Coronary artery (tissue), 2 donors: ENCODE data around the gene TDRD5.

Experiments
- DNase-seq: peaks from one replicate; pipeline ENCODE4 v3.0.0-alpha.2; 2017; ENCODE audit warnings: low spot score
- H3K27ac ChIP-seq, 2 donors: fragments of 200-600 bp; sonication (generic); one replicate each; pipeline ENCODE4 v1.5.1; 2016 to 2019
- H3K4me3 ChIP-seq: fragments of 200-600 bp; sonication (generic); 2 replicates; pipeline ENCODE4 v1.5.1; 2016; ENCODE audit warnings: mild to moderate bottlenecking, moderate library complexity
- CTCF ChIP-seq: fragments of 200-600 bp; sonication (generic); IDR thresholded peaks from one replicate; pipeline ENCODE4 v1.5.1; 2019; ENCODE audit warnings: antibody characterized with exemption

Gene TDRD5

GRCh38 chr1:179601093-179601492 is 9.5 kb downstream of the TDRD5 start:
- TF ChIP-seq CTCF: no peak
- Histone ChIP-seq H3K4me3 (no peak overlapping the region), H3K27ac (no peak overlapping the region)
- no peak for DNase-seq

GRCh38 chr1:179612361-179612760 is 20.7 kb downstream of the TDRD5 start:
- no peak overlapping the region for H3K4me3 ChIP-seq
- DNase-seq: no peak
- TF ChIP-seq CTCF: no peak
- no peak overlapping the region for H3K27ac ChIP-seq

GRCh38 chr1:179630719-179631118 is 39.1 kb downstream of the TDRD5 start:
- DNase-seq: no peak
- TF ChIP-seq CTCF: no peak
- H3K27ac ChIP-seq: no peak overlapping the region
- no peak overlapping the region for H3K4me3 ChIP-seq

DNA sequence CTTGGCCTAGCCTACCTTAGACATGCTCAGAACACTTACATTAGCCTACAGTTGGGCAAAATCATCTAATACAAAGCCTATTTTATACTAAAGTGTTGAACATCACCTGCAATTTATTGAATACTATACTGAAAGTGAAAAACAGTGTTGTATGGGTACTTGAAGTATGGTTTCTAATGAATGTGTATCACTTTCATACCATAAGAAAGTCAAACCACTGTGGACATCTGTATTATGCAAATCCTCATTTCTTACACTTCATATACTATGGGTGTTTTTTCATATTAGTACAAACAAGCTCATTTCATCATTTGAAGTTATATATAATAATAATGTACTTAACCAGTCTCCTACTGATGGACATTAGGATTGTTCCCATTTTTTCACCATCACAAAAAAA is 41.2 kb downstream of the TDRD5 start:
- no peak overlapping the region for H3K4me3 ChIP-seq
- no peak for TF ChIP-seq CTCF
- no peak overlapping the region for H3K27ac ChIP-seq
- no peak for DNase-seq

GRCh38 chr1:179637211-179637860 is 45.7 kb downstream of the TDRD5 start:
- Histone ChIP-seq H3K4me3 (no peak overlapping the region), H3K27ac (no peak overlapping the region)
- TF ChIP-seq CTCF: no peak
- DNase-seq: no peak

DNA sequence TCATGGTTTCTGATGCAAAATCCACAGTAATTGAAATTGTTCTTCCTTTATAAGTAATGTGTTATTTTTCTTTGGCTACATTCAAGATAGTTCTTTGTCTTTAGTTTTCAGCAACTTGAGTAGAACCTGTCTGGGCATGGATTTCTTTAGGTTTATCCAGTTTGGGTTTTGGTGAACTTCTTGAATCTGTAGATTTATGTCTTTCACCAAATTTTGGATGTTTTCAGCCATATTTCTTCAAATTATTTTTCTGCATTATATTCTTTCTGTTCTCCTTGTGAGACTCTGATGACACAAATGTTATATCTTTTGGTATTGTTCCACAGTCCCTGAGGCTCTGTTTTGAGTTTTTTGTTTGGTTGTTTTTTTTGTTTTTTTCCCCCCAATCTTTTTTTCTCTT is 69.4 kb downstream of the TDRD5 start:
- Histone ChIP-seq H3K27ac (no peak overlapping the region), H3K4me3 (no peak overlapping the region)
- no peak for DNase-seq
- no peak for TF ChIP-seq CTCF

DNA sequence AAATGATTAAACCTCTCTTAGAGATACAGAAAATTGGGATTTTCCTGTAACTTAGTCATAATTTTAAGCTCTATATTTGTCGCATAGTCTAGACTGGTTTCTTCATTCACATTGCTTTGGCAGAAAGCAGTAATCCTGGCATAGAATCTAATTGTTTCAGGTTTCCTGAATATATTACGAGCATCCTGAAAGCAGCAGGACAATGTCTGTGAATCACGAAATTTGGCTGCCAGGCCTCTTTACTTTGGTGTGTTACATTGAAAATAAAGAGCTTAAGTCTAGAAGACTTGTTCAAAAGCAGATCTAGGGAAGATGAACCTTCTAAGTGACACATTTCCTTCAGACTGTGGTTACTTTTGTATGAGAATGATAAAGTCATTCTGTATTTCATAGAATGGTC is 72.2 kb downstream of the TDRD5 start:
- no peak for DNase-seq
- TF ChIP-seq CTCF: no peak
- Histone ChIP-seq H3K27ac (no peak overlapping the region), H3K4me3 (no peak overlapping the region)
